GM12874 (cell line): ENCODE results near the gene PPP1R11.

Experiments used
- TF ChIP-seq, protein P1 (sequence below): IDR thresholded peaks from 2 replicates; pipeline ENCODE4 v1.5.1; 2011; ENCODE audit warnings: low read depth, mild to moderate bottlenecking, control low read depth, low read length, moderate library complexity; ENCODE audit not compliant: insufficient read depth

Gene PPP1R11

DNA sequence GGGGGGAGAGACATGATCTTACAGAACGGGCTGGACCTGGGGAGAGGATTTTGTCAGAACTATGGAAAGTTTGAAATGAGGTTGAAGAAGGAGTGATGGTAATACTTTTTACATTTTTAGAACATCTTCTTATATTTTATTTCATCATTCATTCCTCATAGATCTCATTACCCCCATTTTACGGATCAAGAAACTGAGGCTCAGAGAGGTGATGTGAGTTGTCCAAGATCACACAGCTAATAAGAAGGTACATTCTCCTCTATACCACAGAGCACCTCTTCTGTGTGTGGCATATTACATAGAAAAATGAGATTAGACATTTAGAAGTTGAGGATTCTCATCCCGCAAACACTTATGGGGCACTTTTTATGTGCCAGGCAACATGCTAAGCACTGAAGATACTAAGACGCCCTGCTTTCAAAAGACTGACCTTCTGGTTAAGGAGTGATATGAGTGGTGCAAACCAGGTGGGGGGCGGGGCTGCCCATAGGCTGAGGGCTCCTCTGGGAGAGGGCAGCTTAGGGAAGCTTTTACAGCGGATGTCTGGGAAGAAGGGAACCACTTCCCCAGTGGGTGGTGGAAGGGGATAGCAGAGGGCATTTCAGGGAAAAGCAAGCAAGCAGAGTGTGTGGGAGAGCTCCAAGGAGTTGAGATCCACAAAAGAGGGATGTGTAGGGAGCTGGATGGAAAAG lies 26.0 kb downstream of the PPP1R11 start:
- TF ChIP-seq, protein P1, sequence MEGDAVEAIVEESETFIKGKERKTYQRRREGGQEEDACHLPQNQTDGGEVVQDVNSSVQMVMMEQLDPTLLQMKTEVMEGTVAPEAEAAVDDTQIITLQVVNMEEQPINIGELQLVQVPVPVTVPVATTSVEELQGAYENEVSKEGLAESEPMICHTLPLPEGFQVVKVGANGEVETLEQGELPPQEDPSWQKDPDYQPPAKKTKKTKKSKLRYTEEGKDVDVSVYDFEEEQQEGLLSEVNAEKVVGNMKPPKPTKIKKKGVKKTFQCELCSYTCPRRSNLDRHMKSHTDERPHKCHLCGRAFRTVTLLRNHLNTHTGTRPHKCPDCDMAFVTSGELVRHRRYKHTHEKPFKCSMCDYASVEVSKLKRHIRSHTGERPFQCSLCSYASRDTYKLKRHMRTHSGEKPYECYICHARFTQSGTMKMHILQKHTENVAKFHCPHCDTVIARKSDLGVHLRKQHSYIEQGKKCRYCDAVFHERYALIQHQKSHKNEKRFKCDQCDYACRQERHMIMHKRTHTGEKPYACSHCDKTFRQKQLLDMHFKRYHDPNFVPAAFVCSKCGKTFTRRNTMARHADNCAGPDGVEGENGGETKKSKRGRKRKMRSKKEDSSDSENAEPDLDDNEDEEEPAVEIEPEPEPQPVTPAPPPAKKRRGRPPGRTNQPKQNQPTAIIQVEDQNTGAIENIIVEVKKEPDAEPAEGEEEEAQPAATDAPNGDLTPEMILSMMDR, result no peak

DNA sequence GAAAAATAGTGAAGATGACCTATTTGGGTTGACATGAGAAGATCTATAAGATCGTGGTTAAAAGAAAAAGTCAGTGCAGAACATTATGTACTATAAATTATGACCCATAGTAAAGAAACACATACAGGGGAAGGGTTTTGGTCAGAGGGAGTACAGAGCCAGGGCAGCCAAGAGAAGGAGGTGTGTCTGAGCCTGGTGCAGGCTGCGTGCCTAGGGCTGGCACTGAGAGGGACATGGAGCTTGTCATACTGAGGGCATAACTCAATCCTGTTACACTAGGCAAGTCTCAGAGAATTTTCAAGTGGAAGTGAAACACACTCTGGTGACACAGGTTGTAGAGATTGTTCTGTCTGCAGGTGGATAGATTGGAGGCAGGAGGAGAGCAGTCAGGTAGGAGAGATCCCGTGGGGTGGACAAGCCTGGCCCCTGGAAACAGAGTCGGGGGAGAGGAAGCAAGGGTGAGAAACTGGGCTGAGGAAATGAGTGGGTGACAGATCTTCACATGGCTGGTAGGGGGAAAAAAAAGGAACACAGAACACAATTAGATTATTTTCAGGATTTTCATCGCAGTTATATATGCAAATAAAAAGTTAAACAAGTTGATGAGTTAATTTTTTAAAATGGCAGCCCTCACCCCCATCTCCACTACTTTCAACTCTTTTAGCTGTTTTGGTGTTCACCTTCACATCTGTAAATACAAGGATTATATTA lies 27.1 kb downstream of the PPP1R11 start:
- TF ChIP-seq, protein P1, result no peak

DNA sequence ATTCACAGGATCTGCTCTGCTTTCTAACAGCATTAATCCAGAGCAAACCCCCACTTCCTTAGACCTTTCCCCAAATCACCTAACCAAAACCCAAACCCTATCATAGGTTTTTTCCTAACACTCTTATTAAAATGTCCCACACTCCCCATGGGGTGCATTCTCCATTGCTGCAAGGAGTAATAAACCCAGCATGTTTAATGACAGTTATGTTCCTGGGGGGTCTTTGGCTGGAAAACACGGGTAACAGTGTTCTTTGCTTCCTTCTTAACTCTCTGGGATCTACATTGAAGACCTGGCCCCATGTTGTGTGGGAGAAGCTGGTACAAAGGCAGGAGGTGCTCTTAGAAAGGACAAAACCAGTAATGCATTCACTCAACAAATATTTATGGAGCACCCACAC lies 29.8 kb downstream of the PPP1R11 start:
- TF ChIP-seq, protein P1, result no peak

DNA sequence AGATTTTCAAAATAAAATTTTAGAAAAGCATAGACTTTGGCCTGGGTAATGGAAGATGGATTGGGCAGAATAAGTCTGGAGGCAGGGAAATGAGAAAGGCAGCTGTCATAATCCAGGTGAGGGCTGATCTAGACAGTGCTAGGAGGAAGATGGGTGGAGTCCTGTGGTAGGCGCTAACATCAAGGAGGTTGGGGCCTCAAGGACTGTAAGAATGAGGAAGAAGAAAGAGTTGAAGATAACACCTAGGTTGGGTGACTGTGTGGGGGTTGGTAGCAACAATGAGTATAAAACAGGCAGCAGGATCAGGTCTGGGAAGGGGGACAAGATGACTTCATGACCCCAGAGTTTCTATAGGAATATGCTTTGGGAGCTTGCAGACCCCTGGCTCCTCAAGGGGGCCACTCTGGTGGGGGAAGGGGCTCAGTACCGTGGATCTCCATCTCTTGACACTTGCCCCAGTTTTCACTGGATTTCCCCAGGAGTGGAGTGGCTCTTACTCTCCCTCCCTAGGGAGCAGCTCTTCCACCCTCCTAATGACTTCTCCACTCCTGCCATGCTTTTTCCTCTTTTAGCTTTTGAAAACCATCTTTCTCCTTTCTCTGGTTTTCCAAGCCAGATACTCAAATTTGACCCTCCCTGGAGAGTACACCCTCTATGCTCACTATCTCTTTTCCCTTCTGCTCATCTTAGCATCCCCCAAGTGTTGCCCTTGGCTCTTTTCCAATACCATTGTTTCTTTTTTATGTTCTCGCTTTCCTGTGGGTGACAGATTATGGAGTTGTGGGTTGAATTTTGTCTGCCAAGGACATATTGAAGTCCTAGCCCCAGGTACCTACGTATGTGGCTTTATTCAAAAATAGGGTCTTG lies 31.1 kb downstream of the PPP1R11 start:
- TF ChIP-seq, protein P1, result no peak

DNA sequence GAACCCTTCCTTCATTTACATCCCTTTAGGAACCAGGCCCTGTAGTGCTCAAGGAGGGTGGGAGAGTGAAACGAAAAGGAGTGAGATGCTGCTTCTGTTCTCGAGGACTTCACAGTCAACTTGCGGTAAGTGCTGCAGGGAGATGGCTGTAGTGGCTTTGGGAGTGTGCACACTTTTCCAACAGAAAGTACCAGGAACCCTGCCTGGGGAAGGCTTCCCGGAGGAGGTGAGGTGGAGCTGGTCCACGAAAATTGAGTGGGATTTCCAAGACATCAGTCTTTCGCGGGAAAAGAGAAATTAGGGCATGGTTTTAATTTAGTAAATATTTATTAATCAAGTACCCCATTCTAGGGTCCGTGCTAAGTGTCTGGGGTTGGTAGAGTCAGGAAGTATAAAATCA lies 33.2 kb downstream of the PPP1R11 start:
- TF ChIP-seq, protein P1, result no peak

- TF ChIP-seq, protein P1, result no peak
These were observed 33.8 kb downstream of the PPP1R11 start for GRCh38 chr6:30100585-30101443.
